Activated CD8-positive, alpha-beta memory T cell treated with anti-CD3 and anti-CD28 coated beads, Interleukin-2, amount 50 U/mL, for 4 hours (primary cell): ENCODE data around the gene FADS2.

ENCODE experiments used
- DNase-seq: peaks from one replicate; pipeline ENCODE4 v3.0.0-alpha.2; 2020

FADS2 gene

GRCh38 chr11:61907871-61908729 is 80.0 kb downstream of the FADS2 start:
- no peak for DNase-seq

GRCh38 chr11:61908730-61909316 is 80.7 kb downstream of the FADS2 start:
- DNase-seq: no peak

GRCh38 chr11:61910187-61911127 is 82.4 kb downstream of the FADS2 start:
- DNase-seq: no peak

- DNase-seq: no peak
These were observed 83.1 kb downstream of the FADS2 start for GRCh38 chr11:61911128-61911700.

GRCh38 chr11:61911701-61912529 is 83.8 kb downstream of the FADS2 start:
- DNase-seq: no peak

GRCh38 chr11:61912530-61912898 is 84.4 kb downstream of the FADS2 start:
- no peak for DNase-seq

- DNase-seq: no peak
These were observed 85.0 kb downstream of the FADS2 start for GRCh38 chr11:61912991-61913698.

- DNase-seq: no peak
These were observed 85.7 kb downstream of the FADS2 start for GRCh38 chr11:61913699-61914395.

- DNase-seq: no peak
These were observed 86.5 kb downstream of the FADS2 start for GRCh38 chr11:61914471-61915171.

- DNase-seq: no peak
These were observed 88.7 kb downstream of the FADS2 start for GRCh38 chr11:61916737-61917333.
